HG03469 (cell line): Measurements from ENCODE around the gene E2F7.
"Not testable (repeated sequence)": the region's sequence is repeated elsewhere in the genome, so short reads cannot be mapped to it uniquely, and the experiment has no call there.

Experiments
- ATAC-seq: cut with Tn5 transposase; IDR thresholded peaks from one replicate; pipeline ENCODE4 v1.9.1; 2021; ENCODE audit warnings: mild to moderate bottlenecking, moderate library complexity, moderate number of reproducible peaks; ENCODE audit not compliant: unreplicated experiment

Gene E2F7, protein sequence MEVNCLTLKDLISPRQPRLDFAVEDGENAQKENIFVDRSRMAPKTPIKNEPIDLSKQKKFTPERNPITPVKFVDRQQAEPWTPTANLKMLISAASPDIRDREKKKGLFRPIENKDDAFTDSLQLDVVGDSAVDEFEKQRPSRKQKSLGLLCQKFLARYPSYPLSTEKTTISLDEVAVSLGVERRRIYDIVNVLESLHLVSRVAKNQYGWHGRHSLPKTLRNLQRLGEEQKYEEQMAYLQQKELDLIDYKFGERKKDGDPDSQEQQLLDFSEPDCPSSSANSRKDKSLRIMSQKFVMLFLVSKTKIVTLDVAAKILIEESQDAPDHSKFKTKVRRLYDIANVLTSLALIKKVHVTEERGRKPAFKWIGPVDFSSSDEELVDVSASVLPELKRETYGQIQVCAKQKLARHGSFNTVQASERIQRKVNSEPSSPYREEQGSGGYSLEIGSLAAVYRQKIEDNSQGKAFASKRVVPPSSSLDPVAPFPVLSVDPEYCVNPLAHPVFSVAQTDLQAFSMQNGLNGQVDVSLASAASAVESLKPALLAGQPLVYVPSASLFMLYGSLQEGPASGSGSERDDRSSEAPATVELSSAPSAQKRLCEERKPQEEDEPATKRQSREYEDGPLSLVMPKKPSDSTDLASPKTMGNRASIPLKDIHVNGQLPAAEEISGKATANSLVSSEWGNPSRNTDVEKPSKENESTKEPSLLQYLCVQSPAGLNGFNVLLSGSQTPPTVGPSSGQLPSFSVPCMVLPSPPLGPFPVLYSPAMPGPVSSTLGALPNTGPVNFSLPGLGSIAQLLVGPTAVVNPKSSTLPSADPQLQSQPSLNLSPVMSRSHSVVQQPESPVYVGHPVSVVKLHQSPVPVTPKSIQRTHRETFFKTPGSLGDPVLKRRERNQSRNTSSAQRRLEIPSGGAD

DNA sequence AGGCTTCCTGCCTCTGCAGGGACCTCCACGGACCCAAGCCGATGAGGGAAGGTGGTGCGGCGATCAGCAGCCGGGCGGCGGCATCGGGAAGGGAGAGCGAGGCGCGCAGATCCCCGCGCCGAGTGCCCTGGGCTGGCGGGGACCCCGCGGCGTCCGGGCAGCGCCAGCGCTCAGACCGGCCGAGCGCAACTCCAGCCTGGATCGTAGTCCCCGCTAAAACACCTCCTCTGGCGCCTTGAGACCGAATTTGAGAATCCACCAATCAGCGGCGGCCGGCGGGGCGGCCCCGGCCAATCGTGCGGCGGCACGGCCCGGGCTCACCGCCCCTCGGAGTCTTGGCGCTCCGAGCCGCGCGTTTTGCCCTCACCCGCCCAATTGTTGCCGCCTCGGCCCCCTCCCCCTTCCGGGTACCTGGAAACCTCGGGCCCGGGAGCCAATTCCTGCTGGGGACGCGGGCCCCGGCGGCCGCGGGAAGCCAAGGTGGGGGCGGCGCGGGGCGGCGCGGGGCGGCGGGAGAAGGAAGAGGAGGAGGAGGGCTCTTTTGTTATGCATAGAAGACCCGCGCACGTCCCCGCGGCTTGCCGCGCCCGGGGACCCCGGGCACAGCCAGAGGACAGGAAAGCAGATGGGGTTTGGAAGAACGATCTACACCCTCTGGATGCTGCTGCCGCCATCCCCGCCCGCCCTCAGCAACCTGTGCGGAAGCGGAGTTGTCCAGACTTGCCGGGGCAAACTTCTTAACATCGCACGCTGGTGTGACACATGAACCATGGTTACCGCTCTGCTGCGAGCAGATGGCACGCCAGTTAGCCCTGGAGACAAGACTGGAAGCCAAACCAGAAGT lies at the start of gene E2F7:
Gene E2F7, minus strand, starts transcription at position 209 of the 844 bp plus-strand sequence. CDS start 934 bp downstream, outside the sequence.
- ATAC-seq = peak; percentile 48

DNA sequence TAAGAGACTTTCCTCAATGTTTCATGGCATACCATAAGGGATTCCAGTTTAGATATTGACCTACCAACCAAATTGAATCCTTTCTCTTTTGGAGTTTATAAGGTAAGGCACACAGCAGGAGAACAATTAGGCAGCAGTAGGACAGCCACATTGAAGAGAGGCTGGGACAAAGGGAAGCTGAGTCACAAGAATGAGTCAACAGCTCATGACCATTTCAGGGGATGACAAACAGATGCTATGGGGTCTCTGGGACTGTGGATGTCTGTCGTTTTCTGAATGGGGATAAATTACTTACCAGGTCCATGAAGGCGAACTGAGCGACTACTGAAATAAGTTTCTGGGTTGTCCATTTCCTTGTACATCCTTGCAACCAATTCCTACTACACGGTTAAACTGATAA lies 48.6 kb upstream of the E2F7 start:
- no peak for ATAC-seq

DNA sequence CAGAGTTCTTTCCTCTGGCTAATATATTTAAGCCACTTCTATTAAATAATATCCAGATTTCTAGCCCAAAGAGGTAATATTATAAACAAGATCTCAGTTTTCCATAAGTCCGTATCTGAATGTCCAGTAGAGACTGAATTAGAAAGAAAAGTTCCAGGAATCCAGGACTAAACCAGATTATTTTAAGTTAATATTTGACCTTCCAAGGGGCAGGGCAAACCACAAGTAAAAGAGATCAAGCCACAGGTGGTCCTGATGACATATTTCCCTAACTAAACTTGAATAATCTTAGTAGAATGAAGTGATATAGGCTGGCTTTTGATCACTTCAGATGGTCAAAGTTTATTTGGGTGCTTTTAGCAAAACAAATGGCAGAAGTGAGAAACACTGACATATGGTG lies 43.3 kb upstream of the E2F7 start:
- ATAC-seq = no peak

DNA sequence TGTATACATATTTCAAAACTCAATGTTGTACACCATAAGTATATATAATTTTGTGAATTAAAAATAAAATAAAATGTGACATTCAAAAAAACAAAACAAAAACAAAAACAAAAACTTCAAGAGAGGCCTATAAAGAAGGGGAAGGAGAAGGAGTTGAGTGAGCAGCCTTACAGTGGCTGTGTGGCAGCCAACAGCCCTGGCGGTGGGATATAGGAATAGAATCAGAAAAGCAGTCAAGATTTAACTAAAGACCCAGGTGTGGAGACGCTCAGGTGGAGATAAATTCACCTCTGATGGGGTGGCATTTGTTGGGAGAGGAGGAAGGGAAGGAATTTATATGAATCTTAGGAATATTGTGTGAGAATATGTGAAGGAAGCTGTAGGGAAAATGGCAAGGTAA lies 41.8 kb upstream of the E2F7 start:
- no peak for ATAC-seq

DNA sequence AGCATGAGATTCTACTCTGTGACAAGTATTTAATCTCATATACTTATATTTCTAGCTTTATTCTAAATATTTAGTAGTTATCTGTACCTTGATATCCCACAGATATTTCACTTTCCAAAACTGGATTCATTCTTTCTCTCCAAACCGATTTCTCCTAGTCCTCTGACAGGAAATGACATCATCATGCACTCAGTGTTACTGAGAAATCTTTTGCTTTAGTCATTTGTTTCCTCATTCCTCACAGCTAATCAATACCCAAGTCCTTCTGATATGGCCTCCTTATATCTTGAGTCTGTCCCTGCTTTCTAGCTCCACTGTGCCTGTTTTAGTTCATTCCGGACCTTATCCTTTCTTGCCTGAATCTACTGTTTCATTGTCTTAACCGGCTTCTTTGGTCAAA lies 39.4 kb upstream of the E2F7 start:
- no peak for ATAC-seq

DNA sequence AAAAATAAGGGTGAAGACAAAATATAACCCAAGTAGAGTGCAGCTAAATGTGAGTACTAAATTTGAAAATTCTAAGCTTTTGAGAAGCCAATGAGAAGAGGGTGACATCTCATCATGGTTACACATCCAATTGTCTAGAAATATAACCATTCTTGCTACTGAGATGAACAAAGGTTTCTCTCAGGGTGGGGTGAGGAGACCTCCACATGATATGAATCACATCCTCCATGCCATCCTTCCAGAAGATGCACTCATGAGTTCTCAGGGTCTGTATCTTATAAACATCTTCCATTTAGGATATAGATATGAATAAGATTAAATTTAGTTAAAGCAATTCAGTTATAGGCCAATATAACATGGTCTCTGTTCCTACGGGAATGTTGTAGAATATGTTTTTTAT lies 38.9 kb upstream of the E2F7 start:
- ATAC-seq = no peak

DNA sequence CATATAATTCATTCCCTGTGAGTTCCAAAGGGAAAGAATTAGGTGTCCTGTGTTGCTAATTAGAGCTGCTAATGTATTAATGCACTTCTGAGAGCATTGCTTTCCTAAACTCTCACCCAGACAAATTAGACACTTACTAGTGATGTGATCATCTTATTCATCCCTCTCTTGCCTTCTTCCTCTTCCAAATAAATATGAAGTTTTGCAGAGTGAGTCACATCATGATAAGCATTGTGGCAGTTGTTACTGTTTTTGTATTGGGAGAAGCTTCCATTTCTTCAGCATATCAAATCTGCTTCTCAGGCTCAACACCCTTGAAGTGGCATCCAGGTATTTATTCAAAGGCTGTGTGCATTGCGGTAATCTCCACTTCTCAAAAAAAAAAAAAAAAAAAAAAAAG lies 37.3 kb upstream of the E2F7 start:
- no peak for ATAC-seq

DNA sequence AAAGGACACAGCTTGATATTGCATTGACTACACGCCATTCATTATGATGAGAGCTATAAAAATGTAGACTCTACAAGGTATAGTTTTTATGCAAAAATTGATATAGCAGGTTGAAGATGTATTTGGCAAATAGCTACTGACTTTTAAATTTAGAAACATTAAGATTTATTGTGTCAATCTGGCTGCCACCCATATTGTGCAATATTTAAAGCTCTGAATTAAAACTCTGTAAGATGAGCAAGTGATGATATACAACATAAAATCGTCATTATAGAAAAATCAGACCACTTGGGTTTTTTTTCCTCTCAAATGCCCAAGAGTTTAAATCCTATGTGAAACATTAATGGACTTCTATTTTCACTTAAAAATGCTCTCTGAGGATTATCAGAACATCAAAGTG lies 36.8 kb upstream of the E2F7 start:
- no peak for ATAC-seq

DNA sequence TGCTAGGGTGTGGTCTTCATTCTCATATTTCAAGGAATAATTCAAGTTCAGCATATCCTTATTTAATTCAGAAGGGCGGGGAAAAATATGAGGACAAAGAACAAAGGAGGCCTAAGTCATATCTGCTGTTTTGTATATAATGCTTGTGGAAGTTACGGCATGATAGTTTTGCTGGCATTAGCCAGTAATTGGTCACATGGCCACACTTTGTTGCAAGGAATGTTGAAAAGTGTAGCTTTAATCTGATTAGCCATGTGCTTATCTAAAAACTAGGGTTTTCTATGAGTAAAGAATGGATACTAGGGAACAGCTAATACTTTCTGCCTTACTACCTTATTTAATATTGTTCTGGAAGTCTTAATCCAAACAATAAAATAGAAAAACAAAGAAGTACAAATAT lies 34.4 kb upstream of the E2F7 start:
- no peak for ATAC-seq

DNA sequence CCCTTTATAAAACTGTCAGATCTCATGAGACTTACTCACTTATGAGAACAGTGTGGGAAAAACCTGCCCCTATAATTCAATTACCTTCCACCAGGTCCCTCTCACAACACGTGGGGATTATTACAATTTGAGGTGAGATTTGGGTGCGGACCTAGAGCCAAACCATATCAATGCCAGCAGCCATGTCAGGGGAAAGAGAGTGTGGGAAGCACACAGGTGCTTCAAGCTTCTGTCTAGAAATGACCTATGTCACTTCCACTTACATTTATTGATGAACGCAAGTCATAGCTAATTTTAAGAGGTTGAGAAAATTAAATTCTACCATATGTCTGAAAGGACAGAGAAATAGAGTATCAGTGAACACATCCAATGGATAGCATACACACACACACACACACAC lies 32.5 kb upstream of the E2F7 start:
- ATAC-seq = no peak

DNA sequence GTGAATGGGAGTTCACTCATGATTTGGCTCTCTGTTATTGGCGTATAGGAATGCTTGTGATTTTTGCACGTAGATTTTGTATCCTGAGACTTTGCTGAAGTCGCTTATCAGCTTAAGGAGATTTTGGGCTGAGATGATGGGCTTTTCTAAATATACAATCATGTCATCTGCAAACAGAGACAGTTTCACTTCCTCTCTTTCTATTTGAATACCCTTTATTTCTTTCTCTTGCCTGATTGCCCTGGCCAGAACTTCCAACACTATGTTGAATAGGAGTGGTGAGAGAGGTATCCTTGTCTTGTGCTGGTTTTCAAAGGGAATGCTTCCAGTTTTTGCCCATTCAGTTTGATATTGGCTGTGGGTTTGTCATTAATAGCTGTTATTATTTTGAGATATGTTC lies 26.9 kb upstream of the E2F7 start:
- ATAC-seq = not testable (repeated sequence)

DNA sequence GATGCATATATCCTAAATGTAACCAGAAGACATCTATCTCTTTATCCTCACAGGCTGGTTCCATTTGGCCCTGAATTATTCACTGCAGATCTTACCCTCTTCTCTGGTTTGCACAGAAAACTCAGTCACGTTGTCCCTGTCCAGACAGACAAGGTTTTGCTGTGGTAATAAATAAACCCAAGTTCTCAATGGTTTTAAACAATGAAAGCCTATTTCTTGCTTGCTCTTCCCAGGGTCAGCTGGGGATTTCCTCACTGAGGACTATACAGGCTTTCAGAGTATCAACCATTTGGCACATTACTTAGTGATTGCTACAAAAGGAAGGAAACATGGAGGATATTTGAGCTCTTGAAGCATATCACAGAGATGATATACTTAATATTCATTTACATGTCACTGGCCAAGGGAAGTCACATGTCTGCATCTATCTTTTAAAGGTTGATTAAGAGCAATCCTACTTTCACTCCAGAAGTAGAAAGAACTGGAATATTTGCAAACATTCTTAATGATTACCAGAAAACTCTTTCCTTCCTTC lies 24.4 kb upstream of the E2F7 start:
- no peak for ATAC-seq

DNA sequence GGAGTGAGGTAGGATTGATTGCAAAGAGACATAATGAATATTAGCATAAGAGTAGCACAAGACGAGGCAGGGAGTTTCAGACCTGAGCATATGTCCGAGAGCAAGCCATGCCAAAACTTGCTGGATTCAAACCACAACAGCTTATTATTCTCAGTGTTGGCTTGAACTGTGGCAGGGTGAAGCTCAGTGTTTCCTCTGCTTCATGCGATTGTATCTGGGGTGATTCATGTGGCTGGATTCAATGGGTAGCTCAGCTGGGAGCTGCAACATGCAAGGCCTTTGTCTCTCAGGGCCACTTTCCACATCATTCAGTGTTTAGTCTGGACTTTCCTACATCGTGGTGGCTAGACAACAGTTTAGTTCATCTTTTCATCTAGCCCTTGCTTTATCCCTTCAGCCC lies 22.1 kb upstream of the E2F7 start:
- ATAC-seq = no peak

DNA sequence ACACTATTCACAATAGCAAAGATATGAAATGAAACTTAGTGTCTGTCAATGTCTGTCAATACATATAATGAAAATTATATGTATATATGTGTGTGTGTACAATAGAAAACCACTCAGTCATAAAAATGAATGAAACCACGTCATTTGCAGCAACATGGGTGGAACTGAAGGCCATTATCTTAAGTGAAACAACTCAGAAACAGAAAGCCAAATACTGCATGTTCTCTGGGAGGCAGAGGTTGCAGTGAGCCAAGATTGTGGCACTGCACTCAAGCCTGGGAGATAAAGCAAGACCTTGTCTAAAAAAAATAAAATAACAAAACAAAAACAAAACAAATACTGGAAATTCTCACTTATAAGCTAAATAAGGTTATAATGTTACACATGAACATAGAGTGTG lies 16.7 kb upstream of the E2F7 start:
- no peak for ATAC-seq

DNA sequence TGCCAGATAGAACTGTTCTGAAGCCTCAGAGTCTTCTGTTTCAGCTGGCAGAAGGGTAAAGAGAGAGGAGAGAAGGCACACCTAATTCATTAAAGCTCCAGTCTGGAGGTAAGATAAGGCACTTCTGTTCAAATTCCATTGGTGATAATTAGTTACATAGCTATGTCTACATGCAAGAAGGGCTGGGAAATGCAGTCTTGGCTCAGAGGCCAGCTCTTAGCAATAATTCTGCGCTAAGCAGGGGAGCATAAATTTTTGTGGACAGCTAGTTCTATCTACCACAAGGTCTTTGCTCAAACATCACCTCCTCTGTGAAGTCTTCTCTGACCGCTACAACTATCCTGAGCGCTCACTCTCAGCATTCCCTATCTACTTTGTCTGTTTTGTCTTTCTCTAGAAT lies 14.3 kb upstream of the E2F7 start:
- ATAC-seq = no peak

DNA sequence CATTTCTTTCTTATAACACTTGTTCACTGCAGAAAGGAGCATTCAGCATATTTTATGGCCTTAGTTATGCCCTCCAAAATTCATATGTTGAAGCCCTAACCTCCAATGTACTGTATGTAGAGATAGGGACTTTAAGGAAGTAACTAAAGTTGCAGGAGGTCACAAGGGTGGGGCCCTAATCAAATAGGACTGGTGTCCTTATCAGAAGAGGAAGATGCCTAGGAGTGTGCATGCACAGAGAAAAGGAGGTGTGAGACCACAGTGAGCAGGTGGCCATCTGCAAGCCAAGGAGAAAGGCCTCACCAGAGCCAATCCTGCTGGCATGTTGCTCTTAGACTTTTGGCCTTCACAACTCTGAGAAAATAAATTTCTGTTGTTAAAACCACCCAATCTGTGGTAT lies 12.9 kb upstream of the E2F7 start:
- ATAC-seq = no peak

DNA sequence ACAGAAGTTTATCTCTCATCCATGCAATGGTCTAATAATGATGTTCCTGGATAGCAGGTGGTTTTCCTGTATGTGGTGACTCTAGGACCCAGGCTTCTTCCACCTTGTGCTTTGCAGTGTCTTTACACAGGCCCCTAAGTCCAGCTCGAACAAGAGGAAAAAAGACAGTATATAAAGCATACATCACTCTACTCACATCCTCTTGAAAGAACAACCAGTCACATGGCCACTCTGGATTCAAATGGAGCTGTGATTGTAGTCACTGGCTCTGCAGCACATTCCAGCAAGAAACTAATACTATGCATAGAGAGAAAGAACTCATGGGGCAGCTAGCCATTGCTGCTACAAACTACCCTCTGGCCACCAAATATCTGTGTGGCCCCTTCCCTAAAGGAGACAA lies 11.5 kb upstream of the E2F7 start:
- ATAC-seq = no peak

DNA sequence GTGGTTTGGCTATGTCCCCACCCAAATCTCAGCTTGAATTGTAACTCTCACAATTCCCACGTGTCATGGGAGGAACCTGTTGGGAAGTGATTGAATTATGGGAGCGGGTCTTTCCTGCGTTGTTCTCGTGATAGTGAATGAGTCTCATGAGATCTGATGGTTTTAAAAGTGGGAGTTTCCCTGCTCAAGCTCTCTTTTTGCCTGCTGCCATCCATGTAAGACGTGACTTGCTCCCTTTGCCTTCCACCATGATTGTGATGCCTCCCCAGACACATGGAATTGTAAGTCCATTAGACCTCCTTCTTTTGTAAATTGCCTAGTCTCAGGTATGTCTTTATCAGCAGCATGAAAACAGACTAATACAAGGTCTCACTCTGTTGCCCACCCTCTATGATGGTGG lies 8.5 kb upstream of the E2F7 start:
- ATAC-seq = not testable (repeated sequence)

DNA sequence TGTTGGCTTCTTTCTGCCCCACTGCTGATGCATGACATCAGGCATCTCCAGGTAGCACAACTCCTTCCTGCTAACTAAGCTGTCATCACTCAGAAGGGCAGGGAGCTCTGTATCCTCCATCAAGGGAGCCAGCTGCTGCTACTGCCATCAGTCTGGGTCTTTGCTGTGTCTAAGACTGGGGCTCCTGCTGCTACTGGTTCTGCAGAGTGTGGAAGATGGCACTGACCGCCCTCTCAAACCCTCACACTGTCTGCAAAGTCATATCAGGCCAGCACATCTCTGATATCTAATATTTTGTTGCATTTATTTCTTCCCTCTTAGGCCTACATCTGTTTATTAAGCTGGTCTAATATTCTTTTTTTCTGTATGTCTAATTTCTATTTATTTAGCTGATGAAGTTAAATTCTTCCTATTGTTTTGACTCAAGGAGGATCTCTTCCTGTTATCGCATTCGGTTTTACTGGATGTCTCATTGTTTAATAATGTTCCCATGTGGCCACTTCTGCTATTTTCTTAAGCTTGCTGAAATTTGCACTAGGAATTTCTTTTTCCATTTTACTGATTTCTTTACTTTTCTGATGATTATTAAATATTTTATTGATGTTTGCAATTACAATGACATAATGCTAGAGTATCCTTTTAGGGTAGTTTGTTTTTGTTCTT lies 7.6 kb upstream of the E2F7 start:
- ATAC-seq = no peak

DNA sequence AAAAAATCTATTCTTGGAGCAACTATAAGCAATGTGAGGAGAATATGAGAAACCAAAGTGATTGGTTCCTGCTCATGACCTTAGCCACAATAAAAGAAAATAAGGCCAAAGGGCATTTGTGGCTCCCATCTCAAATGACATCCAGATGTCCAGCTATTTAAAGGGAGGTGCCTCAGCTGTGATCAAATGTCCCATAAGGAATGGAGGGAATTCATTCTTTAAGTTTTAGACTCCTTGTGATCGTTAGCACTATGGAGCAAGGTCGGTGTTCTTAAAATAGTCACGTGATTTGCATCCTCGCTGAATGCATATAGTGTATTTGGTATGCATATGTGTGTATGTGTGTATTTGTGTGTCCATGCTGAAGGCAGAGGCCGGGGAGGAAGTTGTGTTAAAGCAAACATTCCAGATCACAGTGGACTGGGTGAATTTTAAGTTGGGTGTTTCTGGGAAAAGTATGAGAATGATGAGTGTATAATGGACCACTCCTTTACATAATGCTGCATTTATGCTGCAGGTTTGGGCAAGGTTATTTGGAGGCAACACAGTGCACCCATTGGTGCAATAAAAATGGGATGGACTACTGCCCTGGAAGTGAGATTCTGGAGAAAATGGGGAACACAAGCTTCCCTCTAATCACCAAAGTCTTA lies 5.6 kb upstream of the E2F7 start:
- no peak for ATAC-seq
